Transverse colon (tissue), 4 donors: ENCODE data around the gene TM4SF5.

Source experiments
- EP300 ChIP-seq: sonication (generic); formaldehyde crosslinking; IDR thresholded peaks from one replicate; pipeline ENCODE4 v1.6.1; 2017; ENCODE audit warnings: antibody characterized with exemption, low read depth
- POLR2A ChIP-seq: fragments of 450-650 bp; IDR thresholded peaks from one replicate; pipeline ENCODE4 v1.6.1; 2016; ENCODE audit warnings: antibody characterized with exemption, mild to moderate bottlenecking, moderate library complexity
- POLR2AphosphoS5 ChIP-seq, 3 donors: sonication (generic); formaldehyde crosslinking; IDR thresholded peaks; one replicate each; pipeline ENCODE4 v1.6.1; 2016; ENCODE audit warnings: antibody characterized with exemption in 3 of 3
- TF ChIP-seq, protein P1 (sequence below), 5 experiments: fragments of 200-600 bp in 3 of 5; fragments of 450-650 bp in 2 of 5; sonication (generic) in 3 of 5; IDR thresholded peaks; 1 replicate in 2 of 5; 2 replicates in 3 of 5; pipeline ENCODE4 v1.5.1; 2016 to 2017; ENCODE audit warnings: antibody characterized with exemption in 5 of 5, inconsistent platforms in 3 of 5, mild to moderate bottlenecking in 2 of 5, moderate library complexity in 1 of 5

DNA sequence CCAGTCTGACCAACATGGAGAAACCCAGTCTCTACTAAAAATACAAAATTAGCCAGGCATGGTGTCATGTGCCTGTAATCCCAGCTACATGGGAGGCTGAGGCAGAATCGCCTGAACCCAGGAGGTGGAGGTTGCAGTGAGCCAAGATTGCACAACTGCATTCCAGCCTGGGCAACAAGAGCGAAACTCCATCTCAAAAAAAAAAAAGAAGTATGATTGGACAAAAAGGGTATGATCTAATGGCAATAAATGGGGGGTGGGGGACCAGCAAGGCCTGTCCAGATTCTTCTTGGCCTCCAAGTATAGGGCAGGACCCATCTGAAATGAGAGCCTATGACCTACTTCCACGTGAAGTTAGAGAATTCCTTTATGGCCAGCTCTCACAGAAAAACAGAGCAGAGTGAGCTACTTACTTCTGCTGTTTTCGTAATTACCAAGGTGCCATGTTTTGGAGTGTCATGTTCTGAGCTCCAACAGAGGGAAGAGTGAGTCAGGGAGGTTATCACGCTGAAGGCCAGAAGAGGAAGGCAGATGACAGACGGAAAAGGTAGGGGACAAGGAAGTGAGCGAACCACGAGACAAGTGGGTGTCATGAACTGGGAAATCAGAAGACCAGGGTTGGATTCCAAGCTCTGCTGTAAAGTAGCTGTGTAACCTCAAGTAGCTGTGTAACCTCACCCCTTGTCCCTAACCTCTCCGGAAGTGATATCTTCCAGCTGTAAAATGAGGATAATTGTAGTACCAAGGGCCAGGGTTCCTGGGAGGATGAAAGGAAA, 35.6 kb upstream of the TM4SF5 start:
- TF ChIP-seq, protein P1, sequence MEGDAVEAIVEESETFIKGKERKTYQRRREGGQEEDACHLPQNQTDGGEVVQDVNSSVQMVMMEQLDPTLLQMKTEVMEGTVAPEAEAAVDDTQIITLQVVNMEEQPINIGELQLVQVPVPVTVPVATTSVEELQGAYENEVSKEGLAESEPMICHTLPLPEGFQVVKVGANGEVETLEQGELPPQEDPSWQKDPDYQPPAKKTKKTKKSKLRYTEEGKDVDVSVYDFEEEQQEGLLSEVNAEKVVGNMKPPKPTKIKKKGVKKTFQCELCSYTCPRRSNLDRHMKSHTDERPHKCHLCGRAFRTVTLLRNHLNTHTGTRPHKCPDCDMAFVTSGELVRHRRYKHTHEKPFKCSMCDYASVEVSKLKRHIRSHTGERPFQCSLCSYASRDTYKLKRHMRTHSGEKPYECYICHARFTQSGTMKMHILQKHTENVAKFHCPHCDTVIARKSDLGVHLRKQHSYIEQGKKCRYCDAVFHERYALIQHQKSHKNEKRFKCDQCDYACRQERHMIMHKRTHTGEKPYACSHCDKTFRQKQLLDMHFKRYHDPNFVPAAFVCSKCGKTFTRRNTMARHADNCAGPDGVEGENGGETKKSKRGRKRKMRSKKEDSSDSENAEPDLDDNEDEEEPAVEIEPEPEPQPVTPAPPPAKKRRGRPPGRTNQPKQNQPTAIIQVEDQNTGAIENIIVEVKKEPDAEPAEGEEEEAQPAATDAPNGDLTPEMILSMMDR (IDR thresholded peaks at IDR 0.05), result no peak
- peak in 1 of 3 donors; percentile 23 for TF ChIP-seq POLR2AphosphoS5 (IDR thresholded peaks at IDR 0.05)
- TF ChIP-seq POLR2A, result no peak
- no peak for TF ChIP-seq EP300
